Keratinocyte (primary cell): Measurements from ENCODE around the gene TNPO3. TPM values are rescaled to one million over a fixed set of nuclear protein-coding genes. Genes with fewer than 3 reads are reported as not detected.

ENCODE experiments used
- DNase-seq: peaks from one replicate; pipeline ENCODE4 v3.0.0-alpha.2; 2011; ENCODE audit warnings: low read depth, missing footprints, low spot score
- FAIRE-seq: peaks from 2 replicates; lab custom pipeline; 2011; peaks lifted over from hg19 to GRCh38; lab: Jason Lieb, UNC
- H2AFZ ChIP-seq: 2 replicates; pipeline ENCODE4 v1.6.0; 2012; ENCODE audit warnings: low read length, control low read depth, inconsistent platforms; ENCODE audit not compliant: control insufficient read depth
- H3K27ac ChIP-seq: 2 replicates; pipeline ENCODE4 v1.5.1; 2011; ENCODE audit warnings: low read length; ENCODE audit not compliant: control insufficient read depth, insufficient read depth
- H3K27me3 ChIP-seq: 3 replicates; pipeline ENCODE4 v1.6.0; 2011; ENCODE audit warnings: low read length; ENCODE audit not compliant: control insufficient read depth, insufficient read depth; ENCODE audit errors: extremely low read depth
- H3K36me3 ChIP-seq, 2 experiments: 2 replicates in 1 of 2; 3 replicates in 1 of 2; pipeline ENCODE4 v1.5.1; 2011; ENCODE audit warnings: low read length in 2 of 2, mild to moderate bottlenecking in 1 of 2; ENCODE audit not compliant: control insufficient read depth in 2 of 2, insufficient read depth in 2 of 2; ENCODE audit errors: extremely low read depth in 1 of 2
- H3K4me1 ChIP-seq: 3 replicates; pipeline ENCODE4 v1.5.1; 2011; ENCODE audit warnings: low read length; ENCODE audit not compliant: control insufficient read depth, insufficient read depth; ENCODE audit errors: extremely low read depth
- H3K4me2 ChIP-seq: 3 replicates; pipeline ENCODE4 v1.6.0; 2011; ENCODE audit warnings: low read depth, low read length; ENCODE audit not compliant: control insufficient read depth, insufficient read depth; ENCODE audit errors: extremely low read depth
- H3K4me3 ChIP-seq, 3 experiments: fragments of 200-600 bp in 1 of 3; sonication (generic) in 1 of 3; 2 replicates in 2 of 3; 3 replicates in 1 of 3; pipeline ENCODE4 v1.5.1; 2011 to 2016; ENCODE audit warnings: low read length in 3 of 3, mild to moderate bottlenecking in 3 of 3, control low read depth in 2 of 3, inconsistent platforms in 1 of 3, low read depth in 1 of 3, mixed read lengths in 1 of 3, mixed run types in 1 of 3, moderate library complexity in 1 of 3; ENCODE audit not compliant: control insufficient read depth in 2 of 3, insufficient read depth in 2 of 3; ENCODE audit errors: extremely low read depth in 1 of 3
- H3K79me2 ChIP-seq: 2 replicates; pipeline ENCODE4 v1.6.0; 2012; ENCODE audit warnings: low read length; ENCODE audit not compliant: control insufficient read depth, insufficient read depth
- H3K9ac ChIP-seq: 3 replicates; pipeline ENCODE4 v1.6.0; 2011; ENCODE audit warnings: low read length; ENCODE audit not compliant: control insufficient read depth, insufficient read depth; ENCODE audit errors: extremely low read depth
- H3K9me1 ChIP-seq: 3 replicates; pipeline ENCODE4 v1.6.0; 2011; ENCODE audit warnings: low read length; ENCODE audit not compliant: control insufficient read depth, insufficient read depth; ENCODE audit errors: extremely low read depth
- H3K9me3 ChIP-seq: 2 replicates; pipeline ENCODE4 v1.5.1; 2012; ENCODE audit warnings: low read depth, low read length; ENCODE audit not compliant: control insufficient read depth
- H4K20me1 ChIP-seq: 3 replicates; pipeline ENCODE4 v1.6.0; 2011; ENCODE audit warnings: low read length; ENCODE audit not compliant: control insufficient read depth, insufficient read depth; ENCODE audit errors: extremely low read depth
- EZH2 ChIP-seq: IDR thresholded peaks from one replicate; pipeline ENCODE4 v1.6.1; 2012; ENCODE audit warnings: inconsistent platforms, mild to moderate bottlenecking, low read length, moderate library complexity
- dilution Hi-C: fragments of 300-500 bp; cut with MboI; formaldehyde crosslinking; loops from one replicate; pipeline ENCODE4 v1.7.0; 2020; ENCODE audit warnings: low sequenced_read_pairs; ENCODE audit not compliant: extremely low pct_ligation_motif_present
- polyA plus RNA-seq, 5 experiments: library from polyadenylated mRNA; depleted of rRNA in 3 of 5; stranded (reverse) in 3 of 5; stranded (forward) in 1 of 5; unstranded in 1 of 5; fragments of >200 nt; gene quantifications; 1 replicate in 1 of 5; 2 replicates in 3 of 5; 3 replicates in 1 of 5; pipeline versions ENCODE4 v1.2.1 to v1.2.3, GENCODE V29; 2011 to 2012; ENCODE audit warnings: missing spikeins in 2 of 5, low read depth in 1 of 5, low replicate concordance in 1 of 5
- TF ChIP-seq, protein P1 (sequence below), 3 experiments: IDR thresholded peaks in 1 of 3; conservative IDR thresholded peaks in 1 of 3; optimal IDR thresholded peaks in 1 of 3; 2 replicates in 2 of 3; 3 replicates in 1 of 3; pipeline versions ENCODE3 to v1.5.1; 2011; ENCODE audit warnings: low read length in 3 of 3, mild to moderate bottlenecking in 3 of 3, moderate library complexity in 2 of 3, control low read depth in 1 of 3, inconsistent platforms in 1 of 3; ENCODE audit not compliant: insufficient read depth in 2 of 3; ENCODE audit errors: extremely low read depth in 1 of 3

TNPO3 gene
- polyA plus RNA-seq, 1 donor (not counting 4 experiments of a cell fraction or from before 2014, with no cell fraction given), result 35.1 TPM

DNA sequence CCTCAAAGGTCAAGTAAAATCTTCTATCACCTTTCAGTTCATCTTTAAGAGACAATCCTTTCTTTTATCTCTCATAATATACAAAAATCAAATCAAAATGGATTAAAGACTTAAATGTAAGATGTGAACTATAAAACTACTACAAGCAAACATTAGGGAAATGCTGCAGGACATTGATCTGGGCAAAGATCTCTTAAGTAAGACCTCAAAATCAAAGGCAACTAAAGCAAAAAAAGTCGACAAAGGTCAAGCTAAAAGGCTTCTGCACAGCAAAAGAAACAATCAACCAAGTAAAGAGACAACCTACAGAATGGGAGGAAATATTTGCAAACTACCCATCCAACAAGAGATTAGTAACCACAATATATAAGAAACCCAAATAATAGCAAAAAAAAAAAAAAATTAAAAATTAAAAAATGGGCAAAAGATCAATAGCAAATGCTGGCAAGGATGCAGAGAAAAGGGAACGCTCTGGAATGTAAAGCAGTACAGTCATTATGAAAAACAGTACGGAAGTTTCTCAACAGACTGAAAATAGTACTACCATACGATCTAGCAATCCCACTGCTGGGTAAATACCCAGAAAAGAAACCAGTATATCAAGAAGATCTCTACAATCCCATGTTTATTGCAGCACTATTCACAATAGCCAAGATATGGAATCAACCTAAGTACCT, 41.7 kb downstream of the TNPO3 start:
- FAIRE-seq, result no peak
- H3K27me3 ChIP-seq, result no peaks in the 10 kb centered on the region
- no peak overlapping the region for H3K27ac ChIP-seq
- no peak overlapping the region for H2AFZ ChIP-seq
- no peak for TF ChIP-seq EZH2
- TF ChIP-seq, protein P1, sequence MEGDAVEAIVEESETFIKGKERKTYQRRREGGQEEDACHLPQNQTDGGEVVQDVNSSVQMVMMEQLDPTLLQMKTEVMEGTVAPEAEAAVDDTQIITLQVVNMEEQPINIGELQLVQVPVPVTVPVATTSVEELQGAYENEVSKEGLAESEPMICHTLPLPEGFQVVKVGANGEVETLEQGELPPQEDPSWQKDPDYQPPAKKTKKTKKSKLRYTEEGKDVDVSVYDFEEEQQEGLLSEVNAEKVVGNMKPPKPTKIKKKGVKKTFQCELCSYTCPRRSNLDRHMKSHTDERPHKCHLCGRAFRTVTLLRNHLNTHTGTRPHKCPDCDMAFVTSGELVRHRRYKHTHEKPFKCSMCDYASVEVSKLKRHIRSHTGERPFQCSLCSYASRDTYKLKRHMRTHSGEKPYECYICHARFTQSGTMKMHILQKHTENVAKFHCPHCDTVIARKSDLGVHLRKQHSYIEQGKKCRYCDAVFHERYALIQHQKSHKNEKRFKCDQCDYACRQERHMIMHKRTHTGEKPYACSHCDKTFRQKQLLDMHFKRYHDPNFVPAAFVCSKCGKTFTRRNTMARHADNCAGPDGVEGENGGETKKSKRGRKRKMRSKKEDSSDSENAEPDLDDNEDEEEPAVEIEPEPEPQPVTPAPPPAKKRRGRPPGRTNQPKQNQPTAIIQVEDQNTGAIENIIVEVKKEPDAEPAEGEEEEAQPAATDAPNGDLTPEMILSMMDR (optimal IDR thresholded peaks at IDR 0.05 in 1 of 3, IDR thresholded peaks at IDR 0.05 in 1 of 3, conservative IDR thresholded peaks at IDR 0.05 in 1 of 3; ENCODE audit: extremely low read depth in 1 of 3, insufficient read depth in 2 of 3, low read length in 3 of 3), result no peak
- dilution Hi-C loops, result no loop called here
- no peaks in the 10 kb centered on the region for H4K20me1 ChIP-seq
- H3K36me3 ChIP-seq, result peaks cover 11 to 21% of the 10 kb centered on the region in 2 experiments
- no peaks in the 10 kb centered on the region for H3K9me1 ChIP-seq
- no peak overlapping the region for H3K9ac ChIP-seq
- no peak overlapping the region for H3K4me2 ChIP-seq
- DNase-seq, result no peak
- no peaks in the 10 kb centered on the region for H3K9me3 ChIP-seq
- no peak overlapping the region for H3K4me3 ChIP-seq
- H3K79me2 ChIP-seq, result peaks cover 14% of the 10 kb centered on the region
- no peaks in the 10 kb centered on the region for H3K4me1 ChIP-seq

DNA sequence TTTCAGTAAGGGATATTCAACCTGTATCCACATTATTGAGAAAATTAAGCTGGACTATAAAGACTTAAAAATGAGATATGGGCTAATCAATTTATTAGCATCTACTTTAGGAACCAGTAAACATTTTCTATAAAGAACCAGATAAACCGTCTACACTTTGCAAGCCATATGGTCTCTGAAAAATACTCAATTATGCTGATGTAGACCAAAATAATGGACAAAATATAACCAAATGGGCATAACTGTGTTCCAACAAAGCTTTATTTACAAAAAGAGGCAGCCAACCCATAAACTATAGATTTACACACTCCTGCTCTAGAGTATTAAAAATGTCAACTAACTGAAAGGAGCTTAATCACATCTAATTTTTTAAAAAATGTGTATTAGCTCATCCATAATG, 42.3 kb downstream of the TNPO3 start:
- Histone ChIP-seq H3K9me1 (no peaks in the 10 kb centered on the region), H3K79me2 (peaks cover 14% of the 10 kb centered on the region), H3K27me3 (no peaks in the 10 kb centered on the region), H3K4me3 (no peak overlapping the region), H3K4me1 (no peaks in the 10 kb centered on the region), H3K36me3 (peaks cover 11 to 19% of the 10 kb centered on the region in 2 experiments), H3K27ac (no peak overlapping the region), H3K9ac (no peak overlapping the region), H2AFZ (no peak overlapping the region), H3K4me2 (no peak overlapping the region), H4K20me1 (no peaks in the 10 kb centered on the region), H3K9me3 (no peaks in the 10 kb centered on the region)
- dilution Hi-C loops, result no loop called here
- TF ChIP-seq, protein P1 (optimal IDR thresholded peaks at IDR 0.05 in 1 of 3, IDR thresholded peaks at IDR 0.05 in 1 of 3, conservative IDR thresholded peaks at IDR 0.05 in 1 of 3; ENCODE audit: extremely low read depth in 1 of 3, insufficient read depth in 2 of 3, low read length in 3 of 3), result no peak
- no peak for TF ChIP-seq EZH2
- DNase-seq (no peak), FAIRE-seq (no peak)
